C4-2B (cell line): ENCODE results near the gene PARD3.

ENCODE experiments used
- ZFX ChIP-seq: fragments of 450-650 bp; IDR thresholded peaks from 2 replicates; pipeline ENCODE4 v1.6.1; 2017
- TF ChIP-seq, protein P1 (sequence below): fragments of 450-650 bp; conservative IDR thresholded peaks from 2 replicates; pipeline ENCODE4 v1.5.1; 2017; ENCODE audit warnings: mild to moderate bottlenecking

GRCh38 chr10:34154383-34154900 lies 660.7 kb downstream of the PARD3 start:
- TF ChIP-seq, protein P1, sequence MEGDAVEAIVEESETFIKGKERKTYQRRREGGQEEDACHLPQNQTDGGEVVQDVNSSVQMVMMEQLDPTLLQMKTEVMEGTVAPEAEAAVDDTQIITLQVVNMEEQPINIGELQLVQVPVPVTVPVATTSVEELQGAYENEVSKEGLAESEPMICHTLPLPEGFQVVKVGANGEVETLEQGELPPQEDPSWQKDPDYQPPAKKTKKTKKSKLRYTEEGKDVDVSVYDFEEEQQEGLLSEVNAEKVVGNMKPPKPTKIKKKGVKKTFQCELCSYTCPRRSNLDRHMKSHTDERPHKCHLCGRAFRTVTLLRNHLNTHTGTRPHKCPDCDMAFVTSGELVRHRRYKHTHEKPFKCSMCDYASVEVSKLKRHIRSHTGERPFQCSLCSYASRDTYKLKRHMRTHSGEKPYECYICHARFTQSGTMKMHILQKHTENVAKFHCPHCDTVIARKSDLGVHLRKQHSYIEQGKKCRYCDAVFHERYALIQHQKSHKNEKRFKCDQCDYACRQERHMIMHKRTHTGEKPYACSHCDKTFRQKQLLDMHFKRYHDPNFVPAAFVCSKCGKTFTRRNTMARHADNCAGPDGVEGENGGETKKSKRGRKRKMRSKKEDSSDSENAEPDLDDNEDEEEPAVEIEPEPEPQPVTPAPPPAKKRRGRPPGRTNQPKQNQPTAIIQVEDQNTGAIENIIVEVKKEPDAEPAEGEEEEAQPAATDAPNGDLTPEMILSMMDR, result no peak
- TF ChIP-seq ZFX, result no peak
